HG03103 (cell line): ENCODE data around the gene BCR.
"Not testable (repeated sequence)": the region's sequence is repeated elsewhere in the genome, so short reads cannot be mapped to it uniquely, and the experiment has no call there.

Experiments
- ATAC-seq: cut with Tn5 transposase; IDR thresholded peaks from one replicate; pipeline ENCODE4 v1.9.1; 2021; ENCODE audit warnings: low read depth; ENCODE audit not compliant: unreplicated experiment

Gene BCR

GRCh38 chr22:23180301-23180892, at the start of gene BCR:
TSS of gene BCR (plus strand) at chr22:23180509. CDS start at chr22:23180961, 452 bp downstream.
- ATAC-seq = no peak

- no peak for ATAC-seq
Observed at GRCh38 chr22:23130697-23131096, 49.6 kb upstream of the BCR start.

- ATAC-seq = no peak
Observed at GRCh38 chr22:23131931-23132330, 48.4 kb upstream of the BCR start.

GRCh38 chr22:23132376-23133091, 47.8 kb upstream of the BCR start:
- ATAC-seq = no peak

GRCh38 chr22:23133922-23134321, 46.4 kb upstream of the BCR start:
- no peak for ATAC-seq

GRCh38 chr22:23136991-23137390, 43.3 kb upstream of the BCR start:
- ATAC-seq = not testable (repeated sequence)

- no peak for ATAC-seq
Observed at GRCh38 chr22:23137468-23137867, 42.8 kb upstream of the BCR start.

GRCh38 chr22:23137905-23138561, 42.3 kb upstream of the BCR start:
- ATAC-seq = no peak

GRCh38 chr22:23138584-23139435, 41.5 kb upstream of the BCR start:
- ATAC-seq = no peak

GRCh38 chr22:23140385-23140784, 39.9 kb upstream of the BCR start:
- no peak for ATAC-seq

- ATAC-seq = no peak
Observed at GRCh38 chr22:23142546-23143105, 37.7 kb upstream of the BCR start.

- ATAC-seq = no peak
Observed at GRCh38 chr22:23143119-23143518, 37.2 kb upstream of the BCR start.

- no peak for ATAC-seq
Observed at GRCh38 chr22:23144432-23144831, 35.9 kb upstream of the BCR start.

GRCh38 chr22:23144932-23145877, 35.1 kb upstream of the BCR start, which contains the start of gene RAB36:
TSS of gene RAB36 (plus strand) at chr22:23145477. CDS start at chr22:23146617, 1,140 bp downstream.
- ATAC-seq = no peak

- ATAC-seq = no peak
Observed at GRCh38 chr22:23145878-23146470, 34.3 kb upstream of the BCR start.

- ATAC-seq = no peak
Observed at GRCh38 chr22:23146478-23147205, 33.7 kb upstream of the BCR start.

- no peak for ATAC-seq
Observed at GRCh38 chr22:23147617-23148387, 32.5 kb upstream of the BCR start.
